Nephron (organoid): ENCODE measurements around the gene RUFY3.

Experiments used
- H3K27ac Mint-ChIP-seq, 3 experiments: 2 replicates each; pipeline ENCODE4 v1.8.0; 2020; ENCODE audit warnings: mixed read lengths in 3 of 3, mild to moderate bottlenecking in 2 of 3, moderate library complexity in 1 of 3
- H3K27me3 Mint-ChIP-seq: 2 replicates; pipeline ENCODE4 v1.8.0; 2021; ENCODE audit warnings: low read depth, mild to moderate bottlenecking, moderate library complexity, mixed read lengths
- H3K36me3 Mint-ChIP-seq: 2 replicates; pipeline ENCODE4 v1.8.0; 2020; ENCODE audit warnings: low read depth, mixed read lengths
- H3K4me1 Mint-ChIP-seq: 2 replicates; pipeline ENCODE4 v1.8.0; 2020; ENCODE audit warnings: mixed read lengths
- H3K4me3 Mint-ChIP-seq, 3 experiments: 2 replicates each; pipeline ENCODE4 v1.8.0; 2020; ENCODE audit warnings: mild to moderate bottlenecking in 3 of 3, mixed read lengths in 3 of 3, moderate library complexity in 2 of 3
- H3K9me3 Mint-ChIP-seq: 2 replicates; pipeline ENCODE4 v1.8.0; 2020; ENCODE audit warnings: mixed read lengths
- CTCF ChIP-seq, 3 experiments: fragments of 200-600 bp; sonication (generic); IDR thresholded peaks; one replicate each; pipeline ENCODE4 v1.5.0; 2021; ENCODE audit warnings: antibody characterized with exemption in 3 of 3; ENCODE audit not compliant: unreplicated experiment in 3 of 3

RUFY3 gene

DNA sequence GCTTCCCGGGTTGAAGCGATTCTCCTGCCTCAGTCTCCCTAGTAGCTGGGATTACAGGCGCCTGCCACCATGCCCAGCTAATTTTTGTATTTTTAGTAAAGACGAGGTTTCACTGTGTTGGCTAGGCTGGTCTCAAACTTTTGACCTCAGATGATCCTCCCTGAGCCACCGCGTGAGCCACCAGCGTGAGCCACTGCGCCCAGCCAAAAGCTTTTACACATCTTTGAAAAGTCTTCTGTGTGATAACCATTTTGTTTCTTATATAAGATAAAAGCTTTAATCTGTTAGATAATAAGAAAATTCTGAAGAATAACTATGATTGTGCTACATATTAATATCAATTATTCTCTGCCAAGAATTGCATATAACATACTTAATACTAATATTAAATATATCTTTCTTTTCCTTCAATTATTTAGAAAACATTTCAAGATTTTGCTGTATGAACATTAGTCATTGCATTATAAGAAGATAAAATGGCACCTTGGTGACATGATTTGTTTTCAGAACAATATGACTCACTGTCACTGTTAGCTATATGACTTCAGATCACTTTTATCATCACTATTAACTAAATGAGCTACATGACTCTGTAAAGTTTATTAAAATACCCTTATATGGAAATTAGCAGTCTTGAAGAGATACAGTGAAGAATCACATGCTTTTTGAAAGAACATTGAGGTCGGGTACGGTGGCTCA is 33.4 kb downstream of the RUFY3 start:
- Mint-ChIP-seq H3K9me3 (no peaks in the 10 kb centered on the region), H3K4me3 (no peak overlapping the region), H3K27ac (no peak overlapping the region), H3K4me1 (peaks cover 28% of the 10 kb centered on the region), H3K27me3 (no peaks in the 10 kb centered on the region), H3K36me3 (peaks cover 8% of the 10 kb centered on the region)
- no peak for TF ChIP-seq CTCF (IDR thresholded peaks at IDR 0.05; ENCODE audit: unreplicated experiment in 3 of 3)

DNA sequence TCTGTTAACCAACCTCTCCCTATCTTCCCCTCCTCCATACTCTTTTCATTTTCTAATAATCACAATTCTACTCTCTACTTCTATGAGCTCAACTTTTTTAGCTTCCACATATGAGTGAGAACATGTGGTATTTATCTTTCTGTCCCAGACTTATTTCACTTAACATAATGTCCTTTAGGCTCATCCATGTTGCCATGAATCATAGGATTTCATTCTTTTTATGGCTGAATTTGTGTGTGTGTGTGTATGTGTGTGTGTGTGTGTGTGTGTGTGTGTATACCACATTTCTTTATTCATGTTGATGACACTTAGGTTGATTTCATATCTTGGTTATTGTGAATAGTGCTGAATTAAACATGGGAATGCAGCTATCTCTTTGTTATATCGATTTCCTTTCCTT is 37.4 kb downstream of the RUFY3 start:
- no peak overlapping the region for H3K4me3 Mint-ChIP-seq
- peaks cover 21% of the 10 kb centered on the region for H3K4me1 Mint-ChIP-seq
- H3K27ac Mint-ChIP-seq, result no peak overlapping the region
- H3K36me3 Mint-ChIP-seq, result peaks cover 39% of the 10 kb centered on the region
- no peak for TF ChIP-seq CTCF (IDR thresholded peaks at IDR 0.05; ENCODE audit: unreplicated experiment in 3 of 3)
- H3K27me3 Mint-ChIP-seq, result no peaks in the 10 kb centered on the region
- H3K9me3 Mint-ChIP-seq, result no peaks in the 10 kb centered on the region

GRCh38 chr4:70759627-70760026 is 37.9 kb downstream of the RUFY3 start:
- peaks cover 44% of the 10 kb centered on the region for H3K36me3 Mint-ChIP-seq
- TF ChIP-seq CTCF (IDR thresholded peaks at IDR 0.05; ENCODE audit: unreplicated experiment in 3 of 3), result no peak
- peaks cover 21% of the 10 kb centered on the region for H3K4me1 Mint-ChIP-seq
- H3K27ac Mint-ChIP-seq, result no peak overlapping the region
- H3K4me3 Mint-ChIP-seq, result no peak overlapping the region
- no peaks in the 10 kb centered on the region for H3K27me3 Mint-ChIP-seq
- H3K9me3 Mint-ChIP-seq, result no peaks in the 10 kb centered on the region

DNA sequence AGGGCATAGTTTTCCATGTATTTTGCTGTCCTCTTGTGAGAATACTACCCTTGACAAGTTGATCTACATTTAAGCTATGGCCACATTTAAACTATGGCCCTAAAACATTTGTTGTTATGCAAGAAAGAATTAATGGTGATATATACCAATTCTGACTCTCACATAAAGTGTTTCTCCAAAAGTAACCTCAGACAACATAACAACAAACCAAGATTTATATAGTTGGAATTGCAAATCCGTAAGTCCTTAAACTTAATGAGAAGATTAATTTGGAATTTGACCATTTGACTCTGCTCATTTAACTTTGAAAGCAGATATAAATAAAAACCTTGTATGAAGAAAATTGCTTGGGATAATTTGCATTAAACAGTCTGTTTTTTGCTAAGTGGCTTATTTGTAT is 38.9 kb downstream of the RUFY3 start:
- TF ChIP-seq CTCF (IDR thresholded peaks at IDR 0.05; ENCODE audit: unreplicated experiment in 3 of 3), result no peak
- H3K4me1 Mint-ChIP-seq, result peaks cover 21% of the 10 kb centered on the region
- H3K27me3 Mint-ChIP-seq, result no peaks in the 10 kb centered on the region
- H3K4me3 Mint-ChIP-seq, result no peak overlapping the region
- peaks cover 52% of the 10 kb centered on the region for H3K36me3 Mint-ChIP-seq
- no peak overlapping the region for H3K27ac Mint-ChIP-seq
- H3K9me3 Mint-ChIP-seq, result no peaks in the 10 kb centered on the region

GRCh38 chr4:70761276-70761816 is 39.6 kb downstream of the RUFY3 start:
- H3K9me3 Mint-ChIP-seq, result no peaks in the 10 kb centered on the region
- H3K36me3 Mint-ChIP-seq, result peaks cover 52% of the 10 kb centered on the region
- no peak overlapping the region for H3K4me3 Mint-ChIP-seq
- H3K27me3 Mint-ChIP-seq, result no peaks in the 10 kb centered on the region
- no peak for TF ChIP-seq CTCF (IDR thresholded peaks at IDR 0.05; ENCODE audit: unreplicated experiment in 3 of 3)
- H3K4me1 Mint-ChIP-seq, result peaks cover 21% of the 10 kb centered on the region
- no peak overlapping the region for H3K27ac Mint-ChIP-seq

DNA sequence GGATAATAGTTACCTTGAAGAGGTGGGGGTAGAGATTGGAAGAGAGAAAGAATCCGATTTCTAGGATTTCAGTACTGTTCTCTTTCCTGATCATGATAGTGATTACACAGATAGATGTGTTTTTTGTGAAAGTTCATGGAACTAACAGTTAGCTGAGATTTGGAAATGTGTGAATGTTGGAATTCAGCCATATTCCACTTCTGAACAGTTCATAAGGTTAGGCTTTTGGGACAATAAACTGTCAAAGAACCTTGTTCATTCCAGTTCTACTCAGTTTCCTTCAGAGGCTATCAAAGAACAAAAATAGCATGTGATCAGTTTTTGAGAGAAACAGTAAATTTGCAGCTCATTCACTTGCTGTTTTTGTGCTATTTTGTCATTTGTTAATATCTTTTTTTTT is 43.6 kb downstream of the RUFY3 start:
- Mint-ChIP-seq H3K4me1 (peaks cover 8% of the 10 kb centered on the region), H3K9me3 (no peaks in the 10 kb centered on the region), H3K27ac (no peak overlapping the region), H3K36me3 (peaks cover 80% of the 10 kb centered on the region), H3K27me3 (no peaks in the 10 kb centered on the region), H3K4me3 (no peak overlapping the region)
- TF ChIP-seq CTCF (IDR thresholded peaks at IDR 0.05; ENCODE audit: unreplicated experiment in 3 of 3), result no peak
